Liver (tissue), 9 donors: Measurements from ENCODE around the gene MESP1. TPM values are rescaled to one million over a fixed set of nuclear protein-coding genes. Genes with fewer than 3 reads are reported as not detected.
A peak's percentile ranks its signal among the peaks of the same experiment; 100 is the strongest.

ENCODE experiments used
- DNase-seq: peaks from one replicate; pipeline ENCODE4 v3.0.0-alpha.2; 2017; ENCODE audit warnings: low spot score
- H3K27ac ChIP-seq, 2 donors: one replicate each; pipeline ENCODE4 v1.7.0; 2013; ENCODE audit warnings: inconsistent platforms in 2 of 2, low read length in 2 of 2, control low read depth in 1 of 2, low read depth in 1 of 2, mild to moderate bottlenecking in 1 of 2
- H3K27me3 ChIP-seq, 4 donors: one replicate each; pipeline versions ENCODE4 v1.6.1 to v1.7.0; 2013; ENCODE audit warnings: low read length in 3 of 4, inconsistent platforms in 1 of 4, mild to moderate bottlenecking in 1 of 4, moderate library complexity in 1 of 4; ENCODE audit not compliant: control insufficient read depth in 4 of 4, insufficient read depth in 4 of 4
- H3K36me3 ChIP-seq, 4 donors: one replicate each; pipeline versions ENCODE4 v1.6.1 to v1.7.0; 2013; ENCODE audit warnings: low read length in 3 of 4, mild to moderate bottlenecking in 3 of 4, low read depth in 1 of 4, moderate library complexity in 1 of 4; ENCODE audit not compliant: control insufficient read depth in 4 of 4, insufficient read depth in 3 of 4
- H3K4me1 ChIP-seq, 4 donors: one replicate each; pipeline versions ENCODE4 v1.6.1 to v1.7.0; 2013; ENCODE audit warnings: low read length in 3 of 4, mild to moderate bottlenecking in 3 of 4, moderate library complexity in 1 of 4; ENCODE audit not compliant: control insufficient read depth in 4 of 4, insufficient read depth in 4 of 4
- H3K4me3 ChIP-seq, 3 donors: one replicate each; pipeline versions ENCODE4 v1.6.1 to v1.7.0; 2013; ENCODE audit warnings: low read length in 3 of 3, control low read depth in 1 of 3, low read depth in 1 of 3, mild to moderate bottlenecking in 1 of 3
- H3K9ac ChIP-seq, 2 donors: one replicate each; pipeline ENCODE4 v1.7.0; 2013; ENCODE audit warnings: low read length in 2 of 2, mild to moderate bottlenecking in 2 of 2, moderate library complexity in 2 of 2, control low read depth in 1 of 2, low read depth in 1 of 2
- H3K9me3 ChIP-seq, 4 donors: one replicate each; pipeline versions ENCODE4 v1.6.1 to v1.7.0; 2013; ENCODE audit warnings: low read length in 3 of 4; ENCODE audit not compliant: control insufficient read depth in 4 of 4
- ATF3 ChIP-seq: IDR thresholded peaks from 2 replicates; pipeline ENCODE4 v1.6.1; 2016; ENCODE audit warnings: antibody characterized with exemption
- CTCF ChIP-seq: fragments of 150-350 bp; IDR thresholded peaks from 2 replicates; pipeline ENCODE4 v1.5.1; 2017; ENCODE audit warnings: improper control_type of control experiment, low read depth, low read length; ENCODE audit not compliant: missing input control
- EGR1 ChIP-seq, 2 donors: IDR thresholded peaks; 2 replicates each; pipeline ENCODE4 v1.6.1; 2016 to 2018; ENCODE audit warnings: antibody characterized with exemption in 2 of 2, low read depth in 2 of 2
- FOXA1 ChIP-seq: IDR thresholded peaks from 2 replicates; pipeline ENCODE4 v1.6.1; 2016; ENCODE audit warnings: antibody characterized with exemption
- FOXA2 ChIP-seq: IDR thresholded peaks from 2 replicates; pipeline ENCODE4 v1.6.1; 2016; ENCODE audit warnings: antibody characterized with exemption
- GABPA ChIP-seq, 2 donors: IDR thresholded peaks in 1 of 2; conservative IDR thresholded peaks in 1 of 2; 2 replicates each; pipeline ENCODE4 v1.6.1; 2016; ENCODE audit warnings: antibody characterized with exemption in 2 of 2, mild to moderate bottlenecking in 1 of 2, moderate library complexity in 1 of 2
- HNF4A ChIP-seq, 2 donors: conservative IDR thresholded peaks; 2 replicates each; pipeline ENCODE4 v1.6.1; 2016; ENCODE audit warnings: antibody characterized with exemption in 2 of 2, mild to moderate bottlenecking in 2 of 2
- HNF4G ChIP-seq: IDR thresholded peaks from 2 replicates; pipeline ENCODE4 v1.6.1; 2016; ENCODE audit warnings: antibody characterized with exemption
- JUND ChIP-seq, 2 donors: IDR thresholded peaks; 2 replicates each; pipeline ENCODE4 v1.6.1; 2016; ENCODE audit warnings: antibody characterized with exemption in 2 of 2
- MAX ChIP-seq: IDR thresholded peaks from 2 replicates; pipeline ENCODE4 v1.6.1; 2016; ENCODE audit warnings: antibody characterized with exemption
- NR2F2 ChIP-seq: IDR thresholded peaks from 2 replicates; pipeline ENCODE4 v1.6.1; 2016; ENCODE audit warnings: antibody characterized with exemption
- RAD21 ChIP-seq, 2 donors: IDR thresholded peaks; 2 replicates each; pipeline ENCODE4 v1.6.1; 2016; ENCODE audit warnings: antibody characterized with exemption in 2 of 2, mild to moderate bottlenecking in 2 of 2
- REST ChIP-seq: IDR thresholded peaks from 2 replicates; pipeline ENCODE4 v1.6.1; 2016; ENCODE audit warnings: antibody characterized with exemption, mild to moderate bottlenecking
- RXRA ChIP-seq, 2 donors: IDR thresholded peaks; 2 replicates each; pipeline ENCODE4 v1.6.1; 2017 to 2018; ENCODE audit warnings: antibody characterized with exemption in 2 of 2, mild to moderate bottlenecking in 1 of 2
- SP1 ChIP-seq: IDR thresholded peaks from 2 replicates; pipeline ENCODE4 v1.6.1; 2018; ENCODE audit warnings: antibody characterized with exemption, mild to moderate bottlenecking
- TAF1 ChIP-seq: conservative IDR thresholded peaks from 2 replicates; pipeline ENCODE4 v1.6.1; 2016; ENCODE audit warnings: antibody characterized with exemption, mild to moderate bottlenecking
- YY1 ChIP-seq: IDR thresholded peaks from 2 replicates; pipeline ENCODE4 v1.6.1; 2016; ENCODE audit warnings: antibody characterized with exemption, mild to moderate bottlenecking
- ZBTB33 ChIP-seq: IDR thresholded peaks from 2 replicates; pipeline ENCODE4 v1.6.1; 2016; ENCODE audit warnings: antibody characterized with exemption
- WGBS: extraction: QIAGEN DNeasy Blood & Tissue Kit; methylation state at CpG from one replicate; pipeline ENCODE4 v1.1.7; 2013; 5-methylcytosine and 5-hydroxymethylcytosine counted together
- polyA plus RNA-seq, 2 donors: library from polyadenylated mRNA; stranded (reverse) in 1 of 2; unstranded in 1 of 2; fragments of 200-250 nt in 1 of 2; fragments of >200 nt in 1 of 2; fragmentation: Nextera tagmentation in 1 of 2; extraction: Ambion mirVana in 1 of 2; gene quantifications; one replicate each; pipeline versions ENCODE4 v1.2.1 to v1.2.3, GENCODE V29; 2013 to 2015
- total RNA-seq, 2 donors: library from RNA; depleted of rRNA; stranded (reverse); fragments of >200 nt; gene quantifications; one replicate each; pipeline ENCODE4 v1.2.3, GENCODE V29; 2014
- donor health status: healthy.
- donor health status: healthy.
- donor health status: healthy.
- donor health status: healthy.
- donor health status: healthy.

Gene MESP1
- total and polyA plus RNA-seq, 4 donors = 0.14 to 1.8 (median 0.84) TPM

- TF ChIP-seq FOXA1 = no peak
- TF ChIP-seq TAF1 = no peak
- TF ChIP-seq JUND (IDR thresholded peaks at IDR 0.05) = no peak
- no peak for TF ChIP-seq YY1
- no peak for TF ChIP-seq RAD21 (IDR thresholded peaks at IDR 0.05)
Observed at GRCh38 chr15:89743011-89743410, 8.0 kb downstream of the MESP1 start (continued).

- peak; percentile 56 for DNase-seq
- no peak overlapping the region for H3K4me3 ChIP-seq
- H3K4me1 ChIP-seq = peaks cover 0 to 3% (median 0%) of the 10 kb centered on the region in 4 donors
- H3K27me3 ChIP-seq = no peaks in the 10 kb centered on the region
- TF ChIP-seq RAD21 (IDR thresholded peaks at IDR 0.05) = peak; percentile 93 to 96
- TF ChIP-seq YY1 = no peak
- TF ChIP-seq CTCF = peak; percentile 98
- no peak overlapping the region for H3K27ac ChIP-seq
- no peak overlapping the region for H3K9ac ChIP-seq
- 7% methylated on average over 8 of the region's 8 CpGs for whole genome bisulfite sequencing
- H3K9me3 ChIP-seq = no peaks in the 10 kb centered on the region
- H3K36me3 ChIP-seq = no peaks in the 10 kb centered on the region
Observed at GRCh38 chr15:89740137-89740536, 10.9 kb downstream of the MESP1 start.

GRCh38 chr15:89735773-89736172 lies 15.3 kb downstream of the MESP1 start:
- Histone ChIP-seq H3K36me3 (no peaks in the 10 kb centered on the region), H3K9ac (no peak overlapping the region), H3K27me3 (no peaks in the 10 kb centered on the region), H3K9me3 (no peaks in the 10 kb centered on the region), H3K4me3 (no peak overlapping the region), H3K4me1 (peaks cover 0 to 3% (median 0%) of the 10 kb centered on the region in 4 donors), H3K27ac (no peak overlapping the region)
- DNase-seq = no peak
- WGBS = 71% methylated on average over 4 of the region's 4 CpGs
- TF ChIP-seq NR2F2 (no peak), RXRA (IDR thresholded peaks at IDR 0.05) (no peak), MAX (no peak), FOXA2 (no peak), CTCF (no peak), GABPA (IDR thresholded peaks at IDR 0.05 in 1 of 2, conservative IDR thresholded peaks at IDR 0.05 in 1 of 2) (no peak), RAD21 (IDR thresholded peaks at IDR 0.05) (no peak), HNF4G (no peak), SP1 (no peak), EGR1 (IDR thresholded peaks at IDR 0.05; ENCODE audit: low read depth in 2 of 2) (no peak), REST (no peak), FOXA1 (no peak), HNF4A (conservative IDR thresholded peaks at IDR 0.05) (no peak), ZBTB33 (no peak), YY1 (no peak), TAF1 (no peak), JUND (IDR thresholded peaks at IDR 0.05) (no peak), ATF3 (no peak)
